HepG2 (cell line): Measurements from ENCODE around the gene RGL1. TPM values are rescaled to one million over a fixed set of nuclear protein-coding genes. Genes with fewer than 3 reads are reported as not detected.

Experiments used
- ATAC-seq: fragments of 200-7000 bp; cut with Tn5 transposase; 3 replicates; pipeline ENCODE4 v1.9.1; 2020; ENCODE audit warnings: mild to moderate bottlenecking, moderate library complexity
- BruUV-seq: library from RNA; stranded (reverse); fragments of 400-500 nt; replicated peaks from 2 replicates; lab custom pipeline; 2021; lab: Mats Ljungman, UMichigan
- CTCF ChIA-PET: fragments of 300-600 bp; formaldehyde crosslinking; extraction: SDS; loops from one replicate; lab custom pipeline; 2021; ENCODE audit warnings: low total read pairs, inconsistent platforms, low intra/inter-chr PET ratio; lab: Yijun Ruan, JAX
- POLR2A ChIA-PET: fragments of 350-600 bp; sonication (Branson Sonifier 250); formaldehyde crosslinking; loops from one replicate; lab custom pipeline; 2020; ENCODE audit warnings: antibody characterized with exemption, inconsistent platforms; lab: Yijun Ruan, JAX
- DNase-seq: peaks from one replicate; pipeline ENCODE4 v3.0.0-alpha.2; 2015; ENCODE audit warnings: low spot score
- FAIRE-seq: peaks from 3 replicates; lab custom pipeline; 2011; peaks lifted over from hg19 to GRCh38; lab: Jason Lieb, UNC
- H2AFZ ChIP-seq: one replicate; pipeline ENCODE4 v1.6.1; 2011; ENCODE audit warnings: low read length, inconsistent platforms
- H3K27ac ChIP-seq: fragments of 300-600 bp; 3 replicates; pipeline ENCODE4 v1.8.0; 2011; ENCODE audit warnings: mixed run types, mild to moderate bottlenecking, mixed read lengths, low read length, inconsistent platforms; ENCODE audit not compliant: insufficient read depth; ENCODE audit errors: extremely low read length
- H3K27me3 ChIP-seq, 2 experiments: fragments of 200-600 bp in 1 of 2; 2 replicates in 1 of 2; 3 replicates in 1 of 2; pipeline versions ENCODE4 v1.6.0 to v1.8.0; 2011; ENCODE audit warnings: low read length in 2 of 2, mild to moderate bottlenecking in 2 of 2, moderate library complexity in 2 of 2, inconsistent platforms in 1 of 2; ENCODE audit not compliant: insufficient read depth in 2 of 2, control insufficient read depth in 1 of 2
- H3K36me3 ChIP-seq, 2 experiments: fragments of 200-600 bp in 1 of 2; replicated peaks in 1 of 2; 2 replicates in 1 of 2; 3 replicates in 1 of 2; pipeline versions ENCODE4 v1.5.1 to v1.8.0; 2011; ENCODE audit warnings: low read length in 2 of 2, inconsistent platforms in 1 of 2; ENCODE audit not compliant: insufficient read depth in 2 of 2, control insufficient read depth in 1 of 2
- H3K4me1 ChIP-seq: 2 replicates; pipeline ENCODE4 v1.5.1; 2012; ENCODE audit warnings: low read length, inconsistent platforms; ENCODE audit not compliant: insufficient read depth
- H3K4me2 ChIP-seq: 2 replicates; pipeline ENCODE4 v1.6.0; 2011; ENCODE audit warnings: low read depth, low read length, inconsistent platforms
- H3K4me3 ChIP-seq, 3 experiments: fragments of 200-600 bp in 1 of 3; sonication (generic), shearing (Covaris generic) in 1 of 3; replicated peaks in 1 of 3; 2 replicates each; pipeline ENCODE4 v1.5.1; 2011 to 2016; ENCODE audit warnings: low read length in 3 of 3, inconsistent platforms in 2 of 3, low read depth in 2 of 3, mild to moderate bottlenecking in 2 of 3, control low read depth in 1 of 3, mixed read lengths in 1 of 3; ENCODE audit not compliant: insufficient read depth in 1 of 3
- H3K79me2 ChIP-seq: one replicate; pipeline ENCODE4 v1.6.1; 2011; ENCODE audit warnings: low read length, inconsistent platforms; ENCODE audit not compliant: insufficient read depth
- H3K9ac ChIP-seq: 2 replicates; pipeline ENCODE4 v1.6.0; 2011; ENCODE audit warnings: mild to moderate bottlenecking, low read depth, low read length, inconsistent platforms; ENCODE audit not compliant: insufficient read depth
- H3K9me3 ChIP-seq: 2 replicates; pipeline ENCODE4 v1.5.1; 2012; ENCODE audit warnings: mild to moderate bottlenecking, low read length
- H4K20me1 ChIP-seq: 2 replicates; pipeline ENCODE4 v1.6.0; 2011; ENCODE audit warnings: inconsistent platforms, mild to moderate bottlenecking, low read length, moderate library complexity; ENCODE audit not compliant: insufficient read depth
- BCL6 ChIP-seq: IDR thresholded peaks from 2 replicates; pipeline ENCODE4 v1.6.1; 2016; ENCODE audit warnings: missing genetic modification reagents, missing compliant biosample characterization
- ELF1 ChIP-seq: sonication (generic); formaldehyde crosslinking; IDR thresholded peaks from 2 replicates; pipeline ENCODE4 v1.4.0; 2020; ENCODE audit warnings: missing genetic modification reagents
- ELF3 ChIP-seq: IDR thresholded peaks from 2 replicates; pipeline ENCODE4 v1.6.1; 2016; ENCODE audit warnings: missing genetic modification reagents, missing compliant biosample characterization
- HNF4A ChIP-seq: sonication (generic); formaldehyde crosslinking; IDR thresholded peaks from 2 replicates; pipeline ENCODE4 v1.4.0; 2020; ENCODE audit warnings: missing genetic modification reagents
- SOX5 ChIP-seq: IDR thresholded peaks from 2 replicates; pipeline ENCODE4 v1.6.1; 2016; ENCODE audit warnings: borderline replicate concordance
- ZNF557 ChIP-seq: sonication (generic); formaldehyde crosslinking; IDR thresholded peaks from 2 replicates; pipeline ENCODE4 v1.4.0; 2020; ENCODE audit warnings: missing genetic modification reagents
- WGBS: methylation state at CpG from one replicate; pipeline ENCODE4 v1.1.6; 2017; ENCODE audit warnings: low lambda C conversion rate; 5-methylcytosine and 5-hydroxymethylcytosine counted together
- in situ Hi-C: cut with HindIII; loops from 2 replicates; pipeline ENCODE4 v1.10.0; 2017; ENCODE audit warnings: low pct_unique_long_range_greater_than_20kb; ENCODE audit not compliant: extremely low pct_ligation_motif_present
- intact Hi-C: fragments of 100-400 bp; cut with micrococcal nuclease; formaldehyde crosslinking; loops from one replicate; pipeline ENCODE4 v1.10.0; 2022; ENCODE audit not compliant: unreplicated experiment
- polyA plus RNA-seq, 8 experiments: library from polyadenylated mRNA; depleted of rRNA in 3 of 8; stranded (reverse) in 7 of 8; unstranded in 1 of 8; fragments of >200 nt; fragmentation: Illumina TruSeq in 4 of 8; extraction: Trizol in 4 of 8; gene quantifications; 2 replicates each; pipeline versions ENCODE4 v1.2.1 to v1.2.3, GENCODE V29; 2011 to 2016; ENCODE audit warnings: low read depth in 4 of 8, missing spikeins in 1 of 8, mixed read lengths in 1 of 8; ENCODE audit not compliant: insufficient read depth in 1 of 8
- total RNA-seq, 5 experiments: library from RNA; depleted of rRNA; stranded (reverse); fragments of >200 nt; fragmentation: Illumina TruSeq; extraction: Trizol; gene quantifications; 2 replicates each; pipeline ENCODE4 v1.2.3, GENCODE V29; 2016; ENCODE audit warnings: low read depth in 1 of 5
- TF ChIP-seq, protein P1 (sequence below): sonication (generic); formaldehyde crosslinking; IDR thresholded peaks from 2 replicates; pipeline ENCODE4 v1.5.0; 2020; ENCODE audit warnings: mild to moderate bottlenecking, missing genetic modification reagents, borderline replicate concordance

RGL1 gene
- total and polyA plus RNA-seq, 2 of the 13 experiments (the other 11 are each of a cell fraction or from before 2014, with no cell fraction given), result 3.5 to 4.7 TPM

- TF ChIP-seq, protein P1, sequence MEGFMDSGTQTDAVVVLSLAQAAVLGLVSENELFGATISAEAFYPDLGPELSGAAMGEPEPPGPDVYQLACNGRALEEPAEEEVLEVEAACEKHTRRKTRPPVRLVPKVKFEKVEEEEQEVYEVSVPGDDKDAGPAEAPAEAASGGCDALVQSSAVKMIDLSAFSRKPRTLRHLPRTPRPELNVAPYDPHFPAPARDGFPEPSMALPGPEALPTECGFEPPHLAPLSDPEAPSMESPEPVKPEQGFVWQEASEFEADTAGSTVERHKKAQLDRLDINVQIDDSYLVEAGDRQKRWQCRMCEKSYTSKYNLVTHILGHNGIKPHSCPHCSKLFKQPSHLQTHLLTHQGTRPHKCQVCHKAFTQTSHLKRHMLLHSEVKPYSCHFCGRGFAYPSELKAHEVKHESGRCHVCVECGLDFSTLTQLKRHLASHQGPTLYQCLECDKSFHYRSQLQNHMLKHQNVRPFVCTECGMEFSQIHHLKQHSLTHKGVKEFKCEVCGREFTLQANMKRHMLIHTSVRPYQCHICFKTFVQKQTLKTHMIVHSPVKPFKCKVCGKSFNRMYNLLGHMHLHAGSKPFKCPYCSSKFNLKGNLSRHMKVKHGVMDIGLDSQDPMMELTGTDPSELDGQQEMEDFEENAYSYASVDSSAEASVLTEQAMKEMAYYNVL (CRISPR knock-in tag), result no peak
- TF ChIP-seq HNF4A (CRISPR knock-in tag) (peak; percentile 62), SOX5 (CRISPR knock-in tag) (peak; percentile 16; the same call in 1 of the 2 replicates)
Measured at GRCh38 chr1:183794088-183794487, 10.8 kb upstream of the RGL1 start (continued).

DNA sequence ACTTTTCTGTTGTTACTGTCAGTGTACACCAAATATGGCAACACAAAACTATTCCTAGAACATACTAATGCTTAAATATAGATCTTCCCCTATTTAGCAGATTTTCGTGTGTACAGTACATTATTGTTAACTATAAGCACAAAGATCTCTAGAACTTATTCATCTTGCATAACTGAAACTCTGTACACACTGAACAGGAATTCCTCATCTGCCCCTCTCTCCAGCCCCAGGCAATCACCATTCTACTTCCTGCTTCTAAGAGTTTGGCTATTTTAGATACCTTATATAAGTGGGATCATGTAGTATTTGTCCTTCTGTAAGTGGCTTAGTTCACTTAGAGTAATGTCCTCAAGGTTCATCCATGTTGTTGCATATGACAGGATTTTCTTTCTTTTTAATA, 4.5 kb upstream of the RGL1 start:
- Histone ChIP-seq H3K79me2 (no peaks in the 10 kb centered on the region), H3K9ac (no peak overlapping the region), H2AFZ (no peak overlapping the region), H3K4me1 (peaks cover 13% of the 10 kb centered on the region), H3K27me3 (no peaks in the 10 kb centered on the region; a peak in 1 of 5 replicates), H4K20me1 (no peaks in the 10 kb centered on the region), H3K27ac (no peak overlapping the region), H3K9me3 (no peaks in the 10 kb centered on the region), H3K4me3 (no peak overlapping the region), H3K4me2 (no peak overlapping the region), H3K36me3 (no peaks in the 10 kb centered on the region; a peak in 1 of 5 replicates)
- ATAC-seq (no peak), FAIRE-seq (no peak), DNase-seq (peak; percentile 28)
- TF ChIP-seq ELF3 (CRISPR knock-in tag) (peak; percentile 66; the same call in 1 of the 2 replicates), ZNF557 (CRISPR knock-in tag) (no peak), BCL6 (CRISPR knock-in tag) (0 out of 2 replicates have a peak, but pooled peaks have one; percentile 34), ELF1 (CRISPR knock-in tag) (0 out of 2 replicates have a peak, but pooled peaks have one; percentile 29)
- CTCF ChIA-PET, result no interaction called here
- intact Hi-C loops (loop anchor here (5.0 kb wide), 2 partner anchors 103 to 163 kb away; partner anchors contain the start of gene ARPC5), in situ Hi-C loops (no loop called here)
- 44% methylated on average over 1 of the region's 1 CpG for WGBS
- BruUV-seq, result no TSS peak
- POLR2A ChIA-PET, result no interaction called here
